ENCODE results near the gene AQP4. TPM values are rescaled to one million over a fixed set of nuclear protein-coding genes. Genes with fewer than 3 reads are reported as not detected.

The AQP4 gene
- total RNA-seq, 3 donors from 2014 or later (not counting 1 experiment from before 2014, with no cell fraction given): not detected

GRCh38 chr18:26869640-26870039, 4.1 kb upstream of the AQP4 start:
- peaks cover 0 to 1% of the 10 kb centered on the region in 2 donors for H3K27me3 Mint-ChIP-seq (ENCODE audit: low read depth in 2 of 2)
- Histone ChIP-seq H3K4me1 (ENCODE audit: control insufficient read depth, insufficient read depth, low read length) (no peaks in the 10 kb centered on the region), H3K4me3 (ENCODE audit: low read length) (no peak overlapping the region), H3K36me3 (ENCODE audit: control insufficient read depth, insufficient read depth, low read length) (no peaks in the 10 kb centered on the region), H3K9me3 (ENCODE audit: control insufficient read depth, insufficient read depth, low read length) (no peaks in the 10 kb centered on the region), H3K27me3 (ENCODE audit: control insufficient read depth, insufficient read depth, low read length) (no peaks in the 10 kb centered on the region), H3K27ac (ENCODE audit: low read length) (no peak overlapping the region)
- intact Hi-C loops (cut with micrococcal nuclease): loop anchor here (10.0 kb wide), 1 partner anchor 65 kb away; no protein-coding TSS in a partner anchor
- WGBS (ENCODE audit: insufficient coverage): 9% methylated on average over 1 of the region's 1 CpG
- H3K27ac Mint-ChIP-seq: no peak overlapping the region
- no peak for ATAC-seq
- H3K36me3 Mint-ChIP-seq: no peaks in the 10 kb centered on the region
- no peaks in the 10 kb centered on the region for H3K4me1 Mint-ChIP-seq
- TF ChIP-seq, protein P1, sequence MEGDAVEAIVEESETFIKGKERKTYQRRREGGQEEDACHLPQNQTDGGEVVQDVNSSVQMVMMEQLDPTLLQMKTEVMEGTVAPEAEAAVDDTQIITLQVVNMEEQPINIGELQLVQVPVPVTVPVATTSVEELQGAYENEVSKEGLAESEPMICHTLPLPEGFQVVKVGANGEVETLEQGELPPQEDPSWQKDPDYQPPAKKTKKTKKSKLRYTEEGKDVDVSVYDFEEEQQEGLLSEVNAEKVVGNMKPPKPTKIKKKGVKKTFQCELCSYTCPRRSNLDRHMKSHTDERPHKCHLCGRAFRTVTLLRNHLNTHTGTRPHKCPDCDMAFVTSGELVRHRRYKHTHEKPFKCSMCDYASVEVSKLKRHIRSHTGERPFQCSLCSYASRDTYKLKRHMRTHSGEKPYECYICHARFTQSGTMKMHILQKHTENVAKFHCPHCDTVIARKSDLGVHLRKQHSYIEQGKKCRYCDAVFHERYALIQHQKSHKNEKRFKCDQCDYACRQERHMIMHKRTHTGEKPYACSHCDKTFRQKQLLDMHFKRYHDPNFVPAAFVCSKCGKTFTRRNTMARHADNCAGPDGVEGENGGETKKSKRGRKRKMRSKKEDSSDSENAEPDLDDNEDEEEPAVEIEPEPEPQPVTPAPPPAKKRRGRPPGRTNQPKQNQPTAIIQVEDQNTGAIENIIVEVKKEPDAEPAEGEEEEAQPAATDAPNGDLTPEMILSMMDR (IDR thresholded peaks at IDR 0.05): no peak
- H3K4me3 Mint-ChIP-seq: no peak overlapping the region
- DNase-seq: no peak
- H3K9me3 Mint-ChIP-seq: peaks cover 4 to 6% of the 10 kb centered on the region in 2 donors

DNA sequence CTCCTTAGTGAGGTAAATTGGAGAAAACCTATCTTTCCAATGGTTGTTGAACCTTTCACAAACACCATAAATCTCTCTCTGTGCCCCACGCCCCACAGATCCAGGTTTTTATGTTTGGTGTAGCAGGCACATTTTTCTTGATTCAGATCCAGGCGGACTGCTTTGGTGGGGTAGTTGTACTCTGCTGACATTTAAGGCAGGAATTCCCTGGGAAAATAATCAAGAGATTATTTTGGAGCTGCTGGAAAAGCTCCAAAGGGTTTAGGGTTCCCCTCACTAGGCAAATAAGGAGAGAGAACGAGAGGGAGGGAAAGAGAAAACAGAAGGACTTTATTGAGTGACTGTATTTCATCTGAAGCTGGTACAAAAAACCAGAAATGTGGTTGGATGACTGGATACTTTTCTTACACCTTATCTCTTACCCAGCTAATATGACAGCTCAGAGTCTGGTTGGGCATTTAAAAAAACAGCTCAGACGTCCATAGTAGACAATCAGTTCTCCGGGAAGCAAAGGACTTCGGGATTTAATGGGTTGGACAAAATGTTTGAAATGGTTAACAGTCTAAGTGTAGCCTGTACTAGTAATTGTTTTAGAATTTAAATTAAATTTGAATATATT, 3.6 kb upstream of the AQP4 start:
- Histone ChIP-seq H3K4me3 (ENCODE audit: low read length) (no peak overlapping the region), H3K27ac (ENCODE audit: low read length) (no peak overlapping the region), H3K9me3 (ENCODE audit: control insufficient read depth, insufficient read depth, low read length) (no peaks in the 10 kb centered on the region), H3K4me1 (ENCODE audit: control insufficient read depth, insufficient read depth, low read length) (no peaks in the 10 kb centered on the region), H3K36me3 (ENCODE audit: control insufficient read depth, insufficient read depth, low read length) (no peaks in the 10 kb centered on the region), H3K27me3 (ENCODE audit: control insufficient read depth, insufficient read depth, low read length) (no peaks in the 10 kb centered on the region)
- TF ChIP-seq, protein P1 (IDR thresholded peaks at IDR 0.05): no peak
- no peak overlapping the region for H3K27ac Mint-ChIP-seq
- WGBS (ENCODE audit: insufficient coverage): 81% methylated on average over 6 of the region's 6 CpGs
- H3K4me3 Mint-ChIP-seq: no peak overlapping the region
- intact Hi-C loops (cut with micrococcal nuclease): loop anchor here (10.0 kb wide), 1 partner anchor 64 kb away; no protein-coding TSS in a partner anchor
- peaks cover 4 to 6% of the 10 kb centered on the region in 2 donors for H3K9me3 Mint-ChIP-seq
- H3K36me3 Mint-ChIP-seq: no peaks in the 10 kb centered on the region
- ATAC-seq: no peak
- no peak for DNase-seq
- H3K27me3 Mint-ChIP-seq (ENCODE audit: low read depth in 2 of 2): peaks cover 4 to 7% of the 10 kb centered on the region in 2 donors
- no peaks in the 10 kb centered on the region for H3K4me1 Mint-ChIP-seq

- H3K4me1 ChIP-seq (ENCODE audit: control insufficient read depth, insufficient read depth, low read length): no peaks in the 10 kb centered on the region
- ATAC-seq (no peak), DNase-seq (no peak)
- H3K9me3 Mint-ChIP-seq: peaks cover 2 to 6% of the 10 kb centered on the region in 2 donors
- no peak overlapping the region for H3K4me3 Mint-ChIP-seq
- peaks cover 9 to 13% of the 10 kb centered on the region in 2 donors for H3K27me3 Mint-ChIP-seq (ENCODE audit: low read depth in 2 of 2)
- H3K27me3 ChIP-seq (ENCODE audit: control insufficient read depth, insufficient read depth, low read length): no peaks in the 10 kb centered on the region
- WGBS (ENCODE audit: insufficient coverage): 89% methylated on average over 4 of the region's 4 CpGs
- H3K27ac ChIP-seq (ENCODE audit: low read length): no peak overlapping the region
- no peak overlapping the region for H3K27ac Mint-ChIP-seq
- intact Hi-C loops (cut with micrococcal nuclease): loop anchor here (10.0 kb wide), 1 partner anchor 63 kb away; no protein-coding TSS in a partner anchor
- no peaks in the 10 kb centered on the region for H3K9me3 ChIP-seq (ENCODE audit: control insufficient read depth, insufficient read depth, low read length)
- H3K36me3 ChIP-seq (ENCODE audit: control insufficient read depth, insufficient read depth, low read length): no peaks in the 10 kb centered on the region
- no peaks in the 10 kb centered on the region for H3K4me1 Mint-ChIP-seq
- no peaks in the 10 kb centered on the region for H3K36me3 Mint-ChIP-seq
- TF ChIP-seq, protein P1 (IDR thresholded peaks at IDR 0.05): no peak
- H3K4me3 ChIP-seq (ENCODE audit: low read length): no peak overlapping the region
Measured at GRCh38 chr18:26867471-26867870, 2.0 kb upstream of the AQP4 start.
